ENCODE data around the gene SRC. TPM values are rescaled to one million over a fixed set of nuclear protein-coding genes. Genes with fewer than 3 reads are reported as not detected.

The SRC gene
- total RNA-seq, 1 experiment from 2014 or later, result 23.3 TPM

DNA sequence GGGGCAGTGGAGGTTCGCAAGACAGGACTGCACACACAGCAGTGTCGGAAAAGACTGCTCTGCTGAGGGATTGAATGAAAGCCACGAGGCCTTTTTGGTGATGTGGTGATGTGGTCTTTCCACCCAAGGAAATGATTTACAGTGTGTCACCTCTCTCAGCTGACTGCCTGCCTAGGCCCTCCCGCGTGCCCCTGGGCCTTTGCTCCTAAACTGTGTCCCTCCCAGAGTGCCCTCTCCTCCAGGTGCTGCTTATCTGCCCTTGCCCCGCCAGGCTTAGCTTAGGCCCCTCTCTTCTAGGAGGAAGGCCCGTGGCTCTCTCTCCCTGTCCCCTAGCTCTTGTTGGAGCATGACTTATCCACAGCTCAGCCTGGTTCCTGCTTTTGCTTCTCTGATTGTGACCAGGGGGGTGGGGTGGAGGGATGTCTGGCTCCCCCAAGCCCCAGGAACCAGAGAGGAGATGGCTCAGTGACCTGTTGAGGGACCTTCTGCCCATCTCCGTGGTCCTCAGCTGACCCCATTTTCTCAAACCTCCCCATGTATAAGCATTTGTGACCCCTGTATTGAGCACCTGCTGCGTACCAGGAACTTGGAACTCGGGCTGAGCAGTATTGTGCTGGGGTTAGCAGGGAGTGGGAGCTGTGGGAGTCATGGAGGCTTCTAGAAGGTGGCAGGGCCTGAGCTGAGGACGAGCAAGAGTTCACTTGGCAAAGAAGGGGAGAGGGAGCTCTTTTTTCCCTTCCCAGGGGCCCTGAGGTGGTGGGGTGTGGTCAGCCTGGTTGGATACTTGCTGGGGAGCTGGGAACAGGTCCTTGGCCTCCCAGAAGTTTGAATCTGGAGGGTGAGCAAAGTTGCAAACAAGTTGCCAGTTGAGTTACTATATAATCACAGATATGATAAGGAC is 2.2 kb downstream of the SRC start:
- Histone ChIP-seq H3K36me3 (ENCODE audit: insufficient read depth, low read length, poor library complexity, severe bottlenecking) (no peaks in the 10 kb centered on the region), H3K4me3 (ENCODE audit: low read depth, low read length, poor library complexity, severe bottlenecking) (no peak overlapping the region), H3K27ac (ENCODE audit: low read depth, low read length, poor library complexity, severe bottlenecking) (no peak overlapping the region), H3K9me3 (ENCODE audit: low read depth, low read length, poor library complexity, severe bottlenecking) (no peaks in the 10 kb centered on the region), H3K4me1 (ENCODE audit: insufficient read depth, low read length, poor library complexity, severe bottlenecking) (no peaks in the 10 kb centered on the region), H3K27me3 (replicated peaks; ENCODE audit: insufficient read depth, low read depth, low read length, poor library complexity) (no peaks in the 10 kb centered on the region)
- DNase-seq (ENCODE audit: low spot score), result no peak
- ChIA-PET POLR2A (ENCODE audit: low non-redundant PET) (no interaction called here), CTCF (no interaction called here)
- no TSS peak for BruUV-seq (replicated peaks)
- intact Hi-C loops (cut with micrococcal nuclease; ENCODE audit: unreplicated experiment), result no loop called here
- TF ChIP-seq, protein P1, sequence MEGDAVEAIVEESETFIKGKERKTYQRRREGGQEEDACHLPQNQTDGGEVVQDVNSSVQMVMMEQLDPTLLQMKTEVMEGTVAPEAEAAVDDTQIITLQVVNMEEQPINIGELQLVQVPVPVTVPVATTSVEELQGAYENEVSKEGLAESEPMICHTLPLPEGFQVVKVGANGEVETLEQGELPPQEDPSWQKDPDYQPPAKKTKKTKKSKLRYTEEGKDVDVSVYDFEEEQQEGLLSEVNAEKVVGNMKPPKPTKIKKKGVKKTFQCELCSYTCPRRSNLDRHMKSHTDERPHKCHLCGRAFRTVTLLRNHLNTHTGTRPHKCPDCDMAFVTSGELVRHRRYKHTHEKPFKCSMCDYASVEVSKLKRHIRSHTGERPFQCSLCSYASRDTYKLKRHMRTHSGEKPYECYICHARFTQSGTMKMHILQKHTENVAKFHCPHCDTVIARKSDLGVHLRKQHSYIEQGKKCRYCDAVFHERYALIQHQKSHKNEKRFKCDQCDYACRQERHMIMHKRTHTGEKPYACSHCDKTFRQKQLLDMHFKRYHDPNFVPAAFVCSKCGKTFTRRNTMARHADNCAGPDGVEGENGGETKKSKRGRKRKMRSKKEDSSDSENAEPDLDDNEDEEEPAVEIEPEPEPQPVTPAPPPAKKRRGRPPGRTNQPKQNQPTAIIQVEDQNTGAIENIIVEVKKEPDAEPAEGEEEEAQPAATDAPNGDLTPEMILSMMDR (conservative IDR thresholded peaks at IDR 0.05; ENCODE audit: low read depth, low read length), result no peak
- TF ChIP-seq EZH2 (IDR thresholded peaks at IDR 0.05; ENCODE audit: borderline replicate concordance, low read depth, low read length, poor library complexity, severe bottlenecking), result no peak

DNA sequence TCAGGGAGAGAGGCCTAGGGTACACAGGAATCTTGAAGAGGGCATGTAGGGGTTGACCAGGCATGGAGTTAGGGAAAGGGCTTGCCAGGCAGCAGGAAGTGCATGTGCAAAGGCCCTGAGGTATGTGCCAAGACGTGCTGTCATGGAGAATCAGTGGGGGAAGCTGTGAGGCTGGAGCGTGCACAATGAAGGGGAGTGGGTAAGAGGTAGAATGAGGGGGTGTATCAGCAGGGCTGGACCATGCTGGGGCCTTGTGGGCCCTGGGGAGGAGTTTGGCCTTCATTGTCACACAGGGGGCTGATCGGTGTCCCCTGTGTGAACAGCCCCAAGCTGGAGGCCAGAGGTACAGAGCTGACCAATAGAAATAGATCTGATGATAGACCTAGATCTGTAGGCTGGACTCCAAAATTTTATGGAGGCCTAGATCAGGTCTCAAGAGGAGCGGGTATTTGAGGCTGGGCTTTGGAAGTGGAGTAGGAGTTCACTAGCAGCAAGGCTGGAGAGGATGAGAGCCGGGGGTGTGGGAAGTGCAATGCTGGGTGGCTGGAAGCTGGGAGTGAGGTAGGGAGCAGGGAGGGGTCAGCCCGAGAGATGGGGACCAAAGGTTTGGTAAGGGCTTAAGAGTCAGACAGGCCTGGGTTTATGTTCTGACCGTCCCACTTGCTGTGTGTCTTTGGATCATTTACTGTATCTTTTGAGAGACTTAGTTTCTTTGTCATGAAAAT is 3.0 kb downstream of the SRC start:
- BruUV-seq (replicated peaks), result no TSS peak
- Histone ChIP-seq H3K9me3 (ENCODE audit: low read depth, low read length, poor library complexity, severe bottlenecking) (no peaks in the 10 kb centered on the region), H3K4me1 (ENCODE audit: insufficient read depth, low read length, poor library complexity, severe bottlenecking) (no peaks in the 10 kb centered on the region), H3K36me3 (ENCODE audit: insufficient read depth, low read length, poor library complexity, severe bottlenecking) (no peaks in the 10 kb centered on the region), H3K4me3 (ENCODE audit: low read depth, low read length, poor library complexity, severe bottlenecking) (no peak overlapping the region), H3K27me3 (replicated peaks; ENCODE audit: insufficient read depth, low read depth, low read length, poor library complexity) (no peaks in the 10 kb centered on the region), H3K27ac (ENCODE audit: low read depth, low read length, poor library complexity, severe bottlenecking) (no peak overlapping the region)
- no peak for DNase-seq (ENCODE audit: low spot score)
- intact Hi-C loops (cut with micrococcal nuclease; ENCODE audit: unreplicated experiment), result no loop called here
- ChIA-PET CTCF (no interaction called here), POLR2A (ENCODE audit: low non-redundant PET) (no interaction called here)
- TF ChIP-seq, protein P1 (conservative IDR thresholded peaks at IDR 0.05; ENCODE audit: low read depth, low read length), result no peak
- TF ChIP-seq EZH2 (IDR thresholded peaks at IDR 0.05; ENCODE audit: borderline replicate concordance, low read depth, low read length, poor library complexity, severe bottlenecking), result no peak

DNA sequence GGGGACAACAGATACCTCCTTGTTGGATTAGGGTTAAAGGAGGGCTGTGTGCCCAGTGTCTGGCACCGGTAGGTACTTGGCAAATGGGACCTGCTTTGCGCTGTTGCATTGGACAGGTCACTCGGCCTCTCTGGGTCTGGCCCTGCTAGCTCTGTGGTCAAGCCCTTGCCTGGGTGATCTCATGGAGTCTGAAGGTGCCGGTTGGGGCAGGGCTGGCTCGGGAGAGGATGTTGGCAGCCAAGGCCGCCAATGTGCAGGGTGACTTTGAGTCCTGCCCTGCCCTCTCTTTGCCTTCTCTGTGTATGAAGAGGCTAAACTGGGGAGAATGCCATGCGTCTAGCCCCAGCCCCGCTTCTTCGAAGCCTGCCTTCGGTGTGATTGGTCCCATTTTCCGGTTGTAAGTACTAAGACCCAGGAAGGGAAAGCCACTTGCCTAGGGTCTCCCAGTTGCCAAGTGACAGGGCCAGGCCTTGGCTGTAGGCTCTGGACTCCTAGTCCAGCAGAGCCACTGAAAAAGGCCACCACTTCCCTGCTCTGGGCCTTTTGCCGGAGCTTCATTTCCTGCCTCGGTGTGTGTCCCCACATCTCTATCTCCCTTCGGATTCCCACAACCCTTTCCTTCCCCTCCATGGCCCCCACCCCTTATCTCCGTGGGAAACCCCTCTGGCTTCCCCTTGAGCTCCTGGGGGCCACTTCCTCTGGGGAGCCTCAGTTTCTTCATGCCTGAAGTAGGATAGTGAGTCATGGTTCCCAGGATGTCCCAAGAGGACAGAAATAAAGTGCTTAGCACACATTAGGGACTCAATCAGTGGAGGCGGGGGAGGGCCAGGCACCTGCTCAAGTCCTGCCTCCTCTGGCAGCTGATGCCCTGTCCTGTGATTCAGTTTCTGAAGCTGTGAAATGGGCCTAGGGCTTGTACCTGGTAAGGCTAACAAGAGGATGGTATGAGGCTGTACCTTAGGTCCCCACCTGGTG is 3.9 kb downstream of the SRC start:
- ChIA-PET POLR2A (ENCODE audit: low non-redundant PET) (interaction anchor here (0.6 kb wide), 1 partner anchor 146 kb away, joined by 3 read pairs; no protein-coding TSS in a partner anchor), CTCF (no interaction called here)
- BruUV-seq (replicated peaks), result no TSS peak
- peak; percentile 67 for DNase-seq (ENCODE audit: low spot score)
- Histone ChIP-seq H3K27me3 (replicated peaks; ENCODE audit: insufficient read depth, low read depth, low read length, poor library complexity) (no peaks in the 10 kb centered on the region), H3K4me1 (ENCODE audit: insufficient read depth, low read length, poor library complexity, severe bottlenecking) (no peaks in the 10 kb centered on the region), H3K27ac (ENCODE audit: low read depth, low read length, poor library complexity, severe bottlenecking) (peak overlapping the region; percentile 67), H3K4me3 (ENCODE audit: low read depth, low read length, poor library complexity, severe bottlenecking) (no peak overlapping the region), H3K9me3 (ENCODE audit: low read depth, low read length, poor library complexity, severe bottlenecking) (no peaks in the 10 kb centered on the region), H3K36me3 (ENCODE audit: insufficient read depth, low read length, poor library complexity, severe bottlenecking) (no peaks in the 10 kb centered on the region)
- TF ChIP-seq, protein P1 (conservative IDR thresholded peaks at IDR 0.05; ENCODE audit: low read depth, low read length), result no peak
- TF ChIP-seq EZH2 (IDR thresholded peaks at IDR 0.05; ENCODE audit: borderline replicate concordance, low read depth, low read length, poor library complexity, severe bottlenecking), result no peak
- intact Hi-C loops (cut with micrococcal nuclease; ENCODE audit: unreplicated experiment), result no loop called here

Measured in A673 (cell line).